ENCODE results near the gene COX17.
"Not testable (repeated sequence)": the region's sequence is repeated elsewhere in the genome, so short reads cannot be mapped to it uniquely, and the experiment has no call there.

The COX17 gene

DNA sequence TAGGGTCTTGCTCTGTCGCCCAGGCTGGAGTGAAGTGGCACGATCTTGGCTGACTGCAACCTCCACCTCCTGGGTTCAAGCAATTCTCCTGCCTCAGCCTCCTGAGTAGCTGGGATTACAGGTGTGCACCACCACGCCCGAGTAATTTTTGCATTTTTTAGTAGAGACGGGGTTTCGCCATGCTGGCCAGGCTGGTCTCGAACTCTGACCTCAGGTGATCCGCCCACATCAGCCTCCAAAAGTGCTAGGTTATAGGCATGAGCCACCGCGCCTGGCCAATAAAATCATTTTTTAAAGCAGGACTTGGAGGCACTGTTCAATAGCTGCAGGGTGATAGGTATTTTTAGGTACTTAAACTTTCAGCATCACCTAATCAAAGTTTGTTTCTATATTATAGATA is 1.0 kb upstream of the COX17 start:
- H3K27me3 ChIP-seq (ENCODE audit: insufficient read depth, low read length); H2AFZ ChIP-seq (ENCODE audit: insufficient read depth, low read length, poor library complexity); H3K14ac ChIP-seq (ENCODE audit: low read length); H2BK5ac ChIP-seq (ENCODE audit: low read depth, low read length, poor library complexity); H2AK5ac ChIP-seq (ENCODE audit: low read length); H3K9me3 ChIP-seq (ENCODE audit: insufficient read depth, low read depth, low read length); H3K27ac ChIP-seq (ENCODE audit: low read depth, low read length); H4K12ac ChIP-seq (ENCODE audit: low read depth, low read length); H3K79me2 ChIP-seq (ENCODE audit: control insufficient read depth, insufficient read depth, low read length, poor library complexity); H3K4me2 ChIP-seq (ENCODE audit: low read length); H3K4me1 ChIP-seq (ENCODE audit: control insufficient read depth in 1 of 2, insufficient read depth in 2 of 2, low read length in 2 of 2); DNase-seq; H4K8ac ChIP-seq (ENCODE audit: low read depth, low read length); H3K4me3 ChIP-seq (ENCODE audit: low read depth, low read length); H3K23ac ChIP-seq (ENCODE audit: low read length); H3K18ac ChIP-seq (ENCODE audit: low read length); H3K9ac ChIP-seq (ENCODE audit: low read length); H2BK120ac ChIP-seq (ENCODE audit: insufficient read depth, low read length, poor library complexity); H3K4ac ChIP-seq (ENCODE audit: low read depth, low read length); H3K79me1 ChIP-seq (ENCODE audit: low read length): not testable (repeated sequence)
- Histone ChIP-seq H3K36me3 (ENCODE audit: control insufficient read depth in 1 of 2, insufficient read depth in 2 of 2, low read length in 2 of 2) (peaks cover 9 to 12% of the 10 kb centered on the region in 2 experiments), H2BK12ac (ENCODE audit: low read length) (peak overlapping the region; percentile 67), H4K91ac (ENCODE audit: low read depth, low read length) (peak overlapping the region; percentile 33)
- no CpG with 5 or more reads among the region's 10 CpGs for WGBS (ENCODE audit: extremely low coverage, insufficient coverage, insufficient read length)

DNA sequence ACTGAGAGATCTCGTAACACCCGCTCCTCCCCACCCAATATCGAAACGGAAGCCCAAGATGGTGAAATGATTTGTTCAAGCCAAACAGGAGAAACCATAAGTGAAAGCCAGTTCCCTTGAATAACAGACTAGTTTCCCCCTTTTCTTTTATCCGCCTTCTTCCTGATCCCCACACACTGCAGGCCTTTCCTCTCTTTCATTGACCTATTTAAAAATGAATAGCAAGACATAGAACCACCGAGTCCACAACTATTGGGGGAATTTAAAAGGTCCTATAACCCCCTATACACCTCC is 382 bp upstream of the COX17 start:
- Histone ChIP-seq H4K91ac (ENCODE audit: low read depth, low read length) (peak overlapping the region; percentile 25), H2AFZ (ENCODE audit: insufficient read depth, low read length, poor library complexity) (peak overlapping the region; percentile 61), H3K79me1 (ENCODE audit: low read length) (peaks cover 10% of the 10 kb centered on the region), H3K23ac (ENCODE audit: low read length) (no peak overlapping the region), H4K8ac (ENCODE audit: low read depth, low read length) (peak overlapping the region; percentile 62), H4K12ac (ENCODE audit: low read depth, low read length) (no peak overlapping the region), H2BK120ac (ENCODE audit: insufficient read depth, low read length, poor library complexity) (no peak overlapping the region), H3K27me3 (ENCODE audit: insufficient read depth, low read length) (no peaks in the 10 kb centered on the region), H3K27ac (ENCODE audit: low read depth, low read length) (peak overlapping the region; percentile 48), H2AK5ac (ENCODE audit: low read length) (no peak overlapping the region), H3K4me3 (ENCODE audit: low read depth, low read length) (no peak overlapping the region), H3K9me3 (ENCODE audit: insufficient read depth, low read depth, low read length) (peaks cover 3% of the 10 kb centered on the region), H3K4me2 (ENCODE audit: low read length) (peak overlapping the region; percentile 63), H3K4me1 (ENCODE audit: control insufficient read depth in 1 of 2, insufficient read depth in 2 of 2, low read length in 2 of 2) (peaks cover 2 to 6% of the 10 kb centered on the region in 2 experiments), H3K79me2 (ENCODE audit: control insufficient read depth, insufficient read depth, low read length, poor library complexity) (peaks cover 4% of the 10 kb centered on the region), H2BK5ac (ENCODE audit: low read depth, low read length, poor library complexity) (peak overlapping the region; percentile 1), H2BK12ac (ENCODE audit: low read length) (no peak overlapping the region), H3K14ac (ENCODE audit: low read length) (no peak overlapping the region), H3K4ac (ENCODE audit: low read depth, low read length) (no peak overlapping the region), H3K36me3 (ENCODE audit: control insufficient read depth in 1 of 2, insufficient read depth in 2 of 2, low read length in 2 of 2) (peaks cover 9 to 16% of the 10 kb centered on the region in 2 experiments), H3K18ac (ENCODE audit: low read length) (no peak overlapping the region), H3K9ac (ENCODE audit: low read length) (no peak overlapping the region)
- WGBS (ENCODE audit: extremely low coverage, insufficient coverage, insufficient read length) = no CpG with 5 or more reads among the region's 6 CpGs
- no peak for DNase-seq

GRCh38 chr3:119676020-119676419 is 1.2 kb downstream of the COX17 start:
- H3K79me2 ChIP-seq (ENCODE audit: control insufficient read depth, insufficient read depth, low read length, poor library complexity) = peaks cover 4% of the 10 kb centered on the region
- H3K4me3 ChIP-seq (ENCODE audit: low read depth, low read length) = no peak overlapping the region
- H2AFZ ChIP-seq (ENCODE audit: insufficient read depth, low read length, poor library complexity) = no peak overlapping the region
- WGBS (ENCODE audit: extremely low coverage, insufficient coverage, insufficient read length) = no CpG with 5 or more reads among the region's 1 CpG
- H4K12ac ChIP-seq (ENCODE audit: low read depth, low read length) = no peak overlapping the region
- peak overlapping the region; percentile 52 for H3K4ac ChIP-seq (ENCODE audit: low read depth, low read length)
- H3K79me1 ChIP-seq (ENCODE audit: low read length) = peaks cover 10% of the 10 kb centered on the region
- no peak overlapping the region for H3K18ac ChIP-seq (ENCODE audit: low read length)
- H3K9ac ChIP-seq (ENCODE audit: low read length) = no peak overlapping the region
- peaks cover 9 to 16% of the 10 kb centered on the region in 2 experiments for H3K36me3 ChIP-seq (ENCODE audit: control insufficient read depth in 1 of 2, insufficient read depth in 2 of 2, low read length in 2 of 2)
- H4K91ac ChIP-seq (ENCODE audit: low read depth, low read length) = no peak overlapping the region
- no peak overlapping the region for H2BK5ac ChIP-seq (ENCODE audit: low read depth, low read length, poor library complexity)
- H3K4me2 ChIP-seq (ENCODE audit: low read length) = peak overlapping the region; percentile 57
- no peak overlapping the region for H3K23ac ChIP-seq (ENCODE audit: low read length)
- H2BK12ac ChIP-seq (ENCODE audit: low read length) = no peak overlapping the region
- H3K27ac ChIP-seq (ENCODE audit: low read depth, low read length) = no peak overlapping the region
- peaks cover 2 to 6% of the 10 kb centered on the region in 2 experiments for H3K4me1 ChIP-seq (ENCODE audit: control insufficient read depth in 1 of 2, insufficient read depth in 2 of 2, low read length in 2 of 2)
- H2AK5ac ChIP-seq (ENCODE audit: low read length) = no peak overlapping the region
- H3K14ac ChIP-seq (ENCODE audit: low read length) = no peak overlapping the region
- no peak for DNase-seq
- no peak overlapping the region for H4K8ac ChIP-seq (ENCODE audit: low read depth, low read length)
- no peak overlapping the region for H2BK120ac ChIP-seq (ENCODE audit: insufficient read depth, low read length, poor library complexity)
- no peaks in the 10 kb centered on the region for H3K27me3 ChIP-seq (ENCODE audit: insufficient read depth, low read length)
- peaks cover 3% of the 10 kb centered on the region for H3K9me3 ChIP-seq (ENCODE audit: insufficient read depth, low read depth, low read length)

DNA sequence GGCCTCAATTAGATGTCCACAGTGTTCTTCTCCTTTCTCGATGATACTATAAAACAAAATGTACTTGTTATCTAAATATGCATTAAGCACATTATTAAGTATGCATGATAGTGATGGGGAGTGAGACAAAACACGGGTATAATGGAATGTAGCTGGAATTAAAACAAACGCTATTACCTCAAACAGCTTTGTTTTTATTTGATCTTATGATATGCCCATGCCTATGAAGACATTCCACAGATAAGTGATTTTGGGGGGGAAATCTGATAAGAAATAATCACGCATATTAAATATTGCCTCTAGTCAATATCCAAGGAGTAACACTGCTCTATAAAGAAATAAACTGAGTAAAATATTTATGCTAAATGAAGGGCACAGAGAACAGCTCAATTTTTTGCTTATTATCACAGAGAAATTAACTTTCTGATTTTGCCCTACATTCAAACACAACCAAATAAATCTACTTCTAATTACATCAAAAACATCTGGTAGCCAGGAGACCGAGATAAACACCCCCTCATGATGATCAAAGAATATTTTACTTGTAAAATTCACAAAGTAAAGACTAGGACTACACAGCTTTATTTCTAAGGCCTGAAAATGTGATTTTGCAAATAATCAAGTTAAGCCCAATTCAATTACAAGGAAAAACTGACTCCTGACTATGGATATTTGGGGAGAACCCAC is 1.9 kb downstream of the COX17 start:
- peaks cover 9 to 16% of the 10 kb centered on the region in 2 experiments for H3K36me3 ChIP-seq (ENCODE audit: control insufficient read depth in 1 of 2, insufficient read depth in 2 of 2, low read length in 2 of 2)
- peaks cover 10% of the 10 kb centered on the region for H3K79me1 ChIP-seq (ENCODE audit: low read length)
- H2BK120ac ChIP-seq (ENCODE audit: insufficient read depth, low read length, poor library complexity) = no peak overlapping the region
- no peak overlapping the region for H2BK12ac ChIP-seq (ENCODE audit: low read length)
- no peak overlapping the region for H2AK5ac ChIP-seq (ENCODE audit: low read length)
- no peak overlapping the region for H4K91ac ChIP-seq (ENCODE audit: low read depth, low read length)
- no peak overlapping the region for H4K12ac ChIP-seq (ENCODE audit: low read depth, low read length)
- peak overlapping the region; percentile 57 for H3K4me2 ChIP-seq (ENCODE audit: low read length)
- peaks cover 4% of the 10 kb centered on the region for H3K79me2 ChIP-seq (ENCODE audit: control insufficient read depth, insufficient read depth, low read length, poor library complexity)
- H4K8ac ChIP-seq (ENCODE audit: low read depth, low read length) = no peak overlapping the region
- no peak overlapping the region for H3K23ac ChIP-seq (ENCODE audit: low read length)
- H3K4ac ChIP-seq (ENCODE audit: low read depth, low read length) = peak overlapping the region; percentile 52
- no peak overlapping the region for H3K4me3 ChIP-seq (ENCODE audit: low read depth, low read length)
- no peak overlapping the region for H2AFZ ChIP-seq (ENCODE audit: insufficient read depth, low read length, poor library complexity)
- H3K18ac ChIP-seq (ENCODE audit: low read length) = no peak overlapping the region
- H2BK5ac ChIP-seq (ENCODE audit: low read depth, low read length, poor library complexity) = no peak overlapping the region
- H3K4me1 ChIP-seq (ENCODE audit: control insufficient read depth in 1 of 2, insufficient read depth in 2 of 2, low read length in 2 of 2) = peaks cover 2 to 6% of the 10 kb centered on the region in 2 experiments
- H3K9me3 ChIP-seq (ENCODE audit: insufficient read depth, low read depth, low read length) = peaks cover 3% of the 10 kb centered on the region
- H3K14ac ChIP-seq (ENCODE audit: low read length) = no peak overlapping the region
- H3K9ac ChIP-seq (ENCODE audit: low read length) = no peak overlapping the region
- H3K27me3 ChIP-seq (ENCODE audit: insufficient read depth, low read length) = no peaks in the 10 kb centered on the region
- H3K27ac ChIP-seq (ENCODE audit: low read depth, low read length) = no peak overlapping the region
- no peak for DNase-seq
- WGBS (ENCODE audit: extremely low coverage, insufficient coverage, insufficient read length) = no CpG with 5 or more reads among the region's 5 CpGs
